GDM1 (cell line): Measurements from ENCODE around the gene MARCKSL1.
"Not testable (repeated sequence)": the region's sequence is repeated elsewhere in the genome, so short reads cannot be mapped to it uniquely, and the experiment has no call there.

ENCODE experiments used
- DNase-seq: peaks from one replicate; lab custom pipeline; 2025; lab: John Stamatoyannopoulos, UW

The MARCKSL1 gene

GRCh38 chr1:32335790-32336590 lies at the start of gene MARCKSL1:
TSS of gene MARCKSL1 (minus strand) at chr1:32336233. CDS start at chr1:32336033, 200 bp downstream.
- DNase-seq, result peak; percentile 53

- DNase-seq, result no peak
Observed at GRCh38 chr1:32380057-32380456, 44.0 kb upstream of the MARCKSL1 start.

- no peak for DNase-seq
Observed at GRCh38 chr1:32377541-32378220, 41.6 kb upstream of the MARCKSL1 start.

GRCh38 chr1:32376199-32376598 lies 40.2 kb upstream of the MARCKSL1 start:
- no peak for DNase-seq

- no peak for DNase-seq
Observed at GRCh38 chr1:32373996-32374592, 38.1 kb upstream of the MARCKSL1 start.

GRCh38 chr1:32372149-32372756 lies 36.2 kb upstream of the MARCKSL1 start:
- DNase-seq, result peak; percentile 85

GRCh38 chr1:32367912-32368635 lies 32.0 kb upstream of the MARCKSL1 start:
- DNase-seq, result no peak

GRCh38 chr1:32365445-32365844 lies 29.4 kb upstream of the MARCKSL1 start:
- no peak for DNase-seq

- no peak for DNase-seq
Observed at GRCh38 chr1:32364836-32365235, 28.8 kb upstream of the MARCKSL1 start.

GRCh38 chr1:32363713-32364112 lies 27.7 kb upstream of the MARCKSL1 start:
- no peak for DNase-seq

GRCh38 chr1:32362474-32363313 lies 26.7 kb upstream of the MARCKSL1 start, which contains the start of the genes FAM229A and TSSK3:
TSS of gene FAM229A (minus strand) at chr1:32362485. CDS start at chr1:32362091, 394 bp downstream.
TSS of gene TSSK3 (plus strand) at chr1:32362539. CDS start at chr1:32362702, 163 bp downstream.
- DNase-seq, result no peak

- DNase-seq, result no peak
Observed at GRCh38 chr1:32361674-32362473, 25.8 kb upstream of the MARCKSL1 start.

- no peak for DNase-seq
Observed at GRCh38 chr1:32361308-32361673, 25.3 kb upstream of the MARCKSL1 start.

GRCh38 chr1:32358435-32358834 lies 22.4 kb upstream of the MARCKSL1 start:
- DNase-seq, result no peak

GRCh38 chr1:32357614-32358013 lies 21.6 kb upstream of the MARCKSL1 start:
- DNase-seq, result no peak

- DNase-seq, result no peak
Observed at GRCh38 chr1:32356478-32356877, 20.4 kb upstream of the MARCKSL1 start.

GRCh38 chr1:32355778-32356177 lies 19.7 kb upstream of the MARCKSL1 start:
- not testable (repeated sequence) for DNase-seq

GRCh38 chr1:32353886-32354570 lies 18.0 kb upstream of the MARCKSL1 start:
- no peak for DNase-seq

GRCh38 chr1:32353431-32353830 lies 17.4 kb upstream of the MARCKSL1 start:
- no peak for DNase-seq
